ENCODE data around the gene CDK5R2.

DNA sequence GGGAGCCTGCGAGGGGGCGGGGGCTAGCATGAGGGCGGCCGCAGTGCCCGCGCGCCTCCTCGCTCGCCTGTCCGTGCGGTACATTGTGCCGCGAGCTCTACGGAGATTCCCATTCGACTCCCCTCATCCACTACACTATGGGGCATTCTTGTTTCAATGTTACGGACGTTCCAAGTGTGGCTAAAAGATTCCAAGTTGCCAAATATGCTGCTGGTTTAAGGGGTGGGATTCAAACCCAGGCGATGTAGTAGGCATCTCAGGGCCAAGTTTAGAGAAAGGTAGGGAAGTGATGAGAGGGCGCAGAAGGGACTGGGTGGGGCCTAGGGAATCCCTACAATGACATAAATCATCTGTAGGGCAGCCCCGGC lies 43.8 kb downstream of the CDK5R2 start:
- TF ChIP-seq POLR2A (IDR thresholded peaks at IDR 0.05) (no peak), CTCF (IDR thresholded peaks at IDR 0.05) (no peak)

All from prostate gland (tissue), 2 donors.